ENCODE results near the gene SPO11. TPM values are rescaled to one million over a fixed set of nuclear protein-coding genes. Genes with fewer than 3 reads are reported as not detected.

SPO11 gene
- total and polyA plus RNA-seq, 2 of the 4 experiments (the other 2 are of a cell fraction): not detected

DNA sequence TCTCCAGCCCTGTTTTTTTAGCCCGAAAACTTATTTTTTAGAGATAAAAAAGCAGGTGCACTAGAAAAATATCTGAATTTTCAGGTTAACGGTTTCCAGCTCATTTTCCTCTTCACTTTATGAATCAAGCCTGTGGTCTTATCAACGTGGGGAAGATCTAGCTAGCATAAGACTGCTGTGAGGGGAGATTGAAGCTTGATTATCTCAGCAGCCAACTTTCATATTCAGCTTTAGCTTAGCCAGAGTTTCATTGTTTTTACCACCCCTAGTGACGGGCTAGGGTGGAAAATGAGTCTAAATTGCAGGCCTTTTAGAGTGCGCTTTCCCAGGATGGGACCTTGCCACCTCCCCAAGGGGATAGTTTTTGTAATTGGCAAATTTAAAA is 49.7 kb downstream of the SPO11 start:
- in situ Hi-C loops (cut with MboI; ENCODE audit: low sequenced_read_pairs): loop anchor here (25.0 kb wide), 1 partner anchor 1658 kb away; the partner anchor contains the start of genes ATP5F1E and PRELID3B
- CTCF ChIA-PET: interaction anchor here (0.6 to 1.1 kb wide), 2 partner anchors 36 to 116 kb away, joined by 3 to 5 read pairs; no protein-coding TSS in a partner anchor
- Histone ChIP-seq H3K9me1 (ENCODE audit: insufficient read depth, low read length) (no peaks in the 10 kb centered on the region), H3K4me3 (ENCODE audit: insufficient read depth, low read depth, low read length) (no peak overlapping the region), H3K23ac (ENCODE audit: low read depth, low read length) (no peak overlapping the region), H3K18ac (ENCODE audit: low read depth, low read length) (no peak overlapping the region), H3K27me3 (ENCODE audit: control insufficient read depth, insufficient read depth, low read length) (no peaks in the 10 kb centered on the region), H2AK5ac (ENCODE audit: low read depth, low read length) (no peak overlapping the region), H3K4me1 (ENCODE audit: control insufficient read depth, insufficient read depth, low read length) (no peaks in the 10 kb centered on the region), H3K79me1 (ENCODE audit: low read depth in 1 of 2, low read length in 2 of 2) (no peaks in the 10 kb centered on the region; a peak in 1 of 4 replicates), H3K56ac (ENCODE audit: extremely low read depth, insufficient read depth, low read length) (no peak overlapping the region), H3K9ac (ENCODE audit: low read depth, low read length) (no peak overlapping the region), H2BK20ac (ENCODE audit: low read depth, low read length) (no peak overlapping the region), H2AK9ac (replicated peaks; ENCODE audit: low read depth, low read length, poor library complexity) (no peak overlapping the region), H3K27ac (ENCODE audit: insufficient read depth, low read length) (no peak overlapping the region), H3K4ac (ENCODE audit: low read depth, low read length) (no peak overlapping the region), H4K8ac (ENCODE audit: low read depth in 2 of 2, low read length in 2 of 2) (no peak overlapping the region), H2BK120ac (ENCODE audit: low read depth, low read length) (no peak overlapping the region), H2BK15ac (ENCODE audit: low read depth, low read length) (no peak overlapping the region), H3K4me2 (ENCODE audit: low read depth, low read length) (no peak overlapping the region), H3K36me3 (ENCODE audit: control insufficient read depth, insufficient read depth, low read length) (peaks cover 42% of the 10 kb centered on the region), H3K9me3 (ENCODE audit: control insufficient read depth, insufficient read depth, low read length) (no peaks in the 10 kb centered on the region), H3K14ac (replicated peaks; ENCODE audit: low read depth, low read length) (no peak overlapping the region), H2BK5ac (ENCODE audit: low read depth, low read length, poor library complexity, severe bottlenecking) (no peak overlapping the region), H2AFZ (replicated peaks; ENCODE audit: low read length, poor library complexity) (no peak overlapping the region), H4K91ac (ENCODE audit: insufficient read depth, low read depth, low read length) (no peak overlapping the region), H4K5ac (ENCODE audit: low read depth, low read length) (no peak overlapping the region), H4K20me1 (ENCODE audit: insufficient read depth, low read length) (no peaks in the 10 kb centered on the region; the same call in 1 of the 2 replicates)
- TF ChIP-seq MAZ (IDR thresholded peaks at IDR 0.05; ENCODE audit: borderline replicate concordance, low read depth, low read length): no peak
- TF ChIP-seq BHLHE40 (IDR thresholded peaks at IDR 0.05; ENCODE audit: low read depth, low read length): no peak
- TF ChIP-seq RAD21 (IDR thresholded peaks at IDR 0.05; ENCODE audit: low read length): no peak
- TF ChIP-seq, protein P1, sequence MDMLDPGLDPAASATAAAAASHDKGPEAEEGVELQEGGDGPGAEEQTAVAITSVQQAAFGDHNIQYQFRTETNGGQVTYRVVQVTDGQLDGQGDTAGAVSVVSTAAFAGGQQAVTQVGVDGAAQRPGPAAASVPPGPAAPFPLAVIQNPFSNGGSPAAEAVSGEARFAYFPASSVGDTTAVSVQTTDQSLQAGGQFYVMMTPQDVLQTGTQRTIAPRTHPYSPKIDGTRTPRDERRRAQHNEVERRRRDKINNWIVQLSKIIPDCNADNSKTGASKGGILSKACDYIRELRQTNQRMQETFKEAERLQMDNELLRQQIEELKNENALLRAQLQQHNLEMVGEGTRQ (IDR thresholded peaks at IDR 0.05; ENCODE audit: low read depth, low read length): no peak
- TF ChIP-seq, protein P2, sequence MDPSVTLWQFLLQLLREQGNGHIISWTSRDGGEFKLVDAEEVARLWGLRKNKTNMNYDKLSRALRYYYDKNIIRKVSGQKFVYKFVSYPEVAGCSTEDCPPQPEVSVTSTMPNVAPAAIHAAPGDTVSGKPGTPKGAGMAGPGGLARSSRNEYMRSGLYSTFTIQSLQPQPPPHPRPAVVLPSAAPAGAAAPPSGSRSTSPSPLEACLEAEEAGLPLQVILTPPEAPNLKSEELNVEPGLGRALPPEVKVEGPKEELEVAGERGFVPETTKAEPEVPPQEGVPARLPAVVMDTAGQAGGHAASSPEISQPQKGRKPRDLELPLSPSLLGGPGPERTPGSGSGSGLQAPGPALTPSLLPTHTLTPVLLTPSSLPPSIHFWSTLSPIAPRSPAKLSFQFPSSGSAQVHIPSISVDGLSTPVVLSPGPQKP (IDR thresholded peaks at IDR 0.05; ENCODE audit: borderline replicate concordance, low read depth, low read length): no peak
- ATAC-seq (ENCODE audit: low read depth): no peak
- dilution Hi-C loops (cut with HindIII; ENCODE audit: low sequenced_read_pairs, unreplicated experiment): no loop called here
- intact Hi-C loops (cut with micrococcal nuclease): no loop called here
- no peak for DNase-seq
- POLR2A ChIA-PET (ENCODE audit: unreplicated experiment): no interaction called here
- BruUV-seq (replicated peaks): no TSS peak
- WGBS, 2 experiments (ENCODE audit: extremely low coverage in 2 of 2, insufficient read length in 1 of 2): no CpG with 5 or more reads among the region's 5 CpGs

Data from IMR-90 (cell line).